A673 (cell line): Measurements from ENCODE around the gene NOM1. TPM values are rescaled to one million over a fixed set of nuclear protein-coding genes. Genes with fewer than 3 reads are reported as not detected.

Experiments used
- BruUV-seq: library from RNA; stranded (reverse); fragments of 400-500 nt; replicated peaks from 2 replicates; lab custom pipeline; 2021; lab: Mats Ljungman, UMichigan
- CTCF ChIA-PET: fragments of 300-600 bp; sonication (Branson Sonifier 250); formaldehyde crosslinking; loops from one replicate; lab custom pipeline; 2022; ENCODE audit warnings: antibody characterized with exemption; lab: Charles Lee
- POLR2A ChIA-PET: fragments of 300-600 bp; sonication (Branson Sonifier 250); formaldehyde crosslinking; loops from one replicate; lab custom pipeline; 2022; ENCODE audit warnings: antibody characterized with exemption; ENCODE audit not compliant: low non-redundant PET; lab: Charles Lee
- DNase-seq: peaks from one replicate; pipeline ENCODE4 v3.0.0-alpha.2; 2015; ENCODE audit warnings: low spot score
- H3K27ac ChIP-seq: fragments of 200-600 bp; sonication (generic); 2 replicates; pipeline ENCODE4 v1.5.1; 2016; ENCODE audit warnings: mixed run types, low read depth, mild to moderate bottlenecking, mixed read lengths, antibody characterized with exemption, low read length; ENCODE audit not compliant: poor library complexity, severe bottlenecking
- H3K27me3 ChIP-seq: fragments of 200-600 bp; sonication (generic); replicated peaks from 2 replicates; pipeline ENCODE4 v1.6.1; 2017; ENCODE audit warnings: mixed run types, low read depth, mild to moderate bottlenecking, mixed read lengths, antibody characterized with exemption, low read length; ENCODE audit not compliant: insufficient read depth, poor library complexity
- H3K36me3 ChIP-seq: fragments of 200-600 bp; sonication (generic); 2 replicates; pipeline ENCODE4 v1.6.1; 2016; ENCODE audit warnings: mixed run types, mild to moderate bottlenecking, mixed read lengths, antibody characterized with exemption, low read length; ENCODE audit not compliant: insufficient read depth, poor library complexity, severe bottlenecking
- H3K4me1 ChIP-seq: fragments of 200-600 bp; sonication (generic); 2 replicates; pipeline ENCODE4 v1.6.1; 2017; ENCODE audit warnings: mixed run types, mild to moderate bottlenecking, mixed read lengths, antibody characterized with exemption, low read length; ENCODE audit not compliant: insufficient read depth, poor library complexity, severe bottlenecking
- H3K4me3 ChIP-seq: fragments of 200-600 bp; sonication (generic); 2 replicates; pipeline ENCODE4 v1.5.1; 2016; ENCODE audit warnings: low read depth, mixed run types, mild to moderate bottlenecking, mixed read lengths, low read length; ENCODE audit not compliant: poor library complexity, severe bottlenecking
- H3K9me3 ChIP-seq: fragments of 200-600 bp; sonication (generic); 2 replicates; pipeline ENCODE4 v1.6.1; 2016; ENCODE audit warnings: mixed run types, low read depth, mild to moderate bottlenecking, mixed read lengths, antibody characterized with exemption, low read length; ENCODE audit not compliant: poor library complexity, severe bottlenecking
- CTCF ChIP-seq: fragments of 300-800, 200-600 bp; sonication (generic); conservative IDR thresholded peaks from 2 replicates; pipeline ENCODE4 v1.5.1; 2017; ENCODE audit warnings: low read depth, mild to moderate bottlenecking, antibody characterized with exemption, low read length, moderate library complexity, mixed read lengths
- EZH2 ChIP-seq: fragments of 200-600 bp; sonication (generic); IDR thresholded peaks from 2 replicates; pipeline ENCODE4 v1.6.1; 2017; ENCODE audit warnings: borderline replicate concordance, low read depth, mild to moderate bottlenecking, mixed read lengths, antibody characterized with exemption, low read length; ENCODE audit not compliant: poor library complexity, severe bottlenecking
- intact Hi-C: fragments of 100-400 bp; cut with micrococcal nuclease; formaldehyde crosslinking; loops from one replicate; pipeline ENCODE4 v1.10.0; 2022; ENCODE audit not compliant: unreplicated experiment
- total RNA-seq: library from RNA; stranded (reverse); gene quantifications from 2 replicates; pipeline ENCODE4 v1.2.3, GENCODE V29; 2021

Gene NOM1
- total RNA-seq, 1 experiment from 2014 or later: 34.1 TPM

GRCh38 chr7:156993021-156993924 is 43.8 kb downstream of the NOM1 start:
- Histone ChIP-seq H3K27ac (no peak overlapping the region), H3K27me3 (peaks cover 40% of the 10 kb centered on the region), H3K4me3 (no peak overlapping the region), H3K36me3 (no peaks in the 10 kb centered on the region), H3K4me1 (no peaks in the 10 kb centered on the region), H3K9me3 (no peaks in the 10 kb centered on the region)
- no peak for DNase-seq
- POLR2A ChIA-PET: no interaction called here
- CTCF ChIA-PET: no interaction called here
- TF ChIP-seq EZH2: no peak
- no peak for TF ChIP-seq CTCF
- BruUV-seq: no TSS peak
- intact Hi-C loops: no loop called here

- BruUV-seq: no TSS peak
- Histone ChIP-seq H3K4me1 (no peaks in the 10 kb centered on the region), H3K36me3 (no peaks in the 10 kb centered on the region), H3K9me3 (no peaks in the 10 kb centered on the region), H3K27me3 (peaks cover 46% of the 10 kb centered on the region), H3K4me3 (no peak overlapping the region), H3K27ac (no peak overlapping the region)
- intact Hi-C loops: no loop called here
- POLR2A ChIA-PET: no interaction called here
- DNase-seq: no peak
- no peak for TF ChIP-seq CTCF
- TF ChIP-seq EZH2: no peak
- CTCF ChIA-PET: no interaction called here
Observed at GRCh38 chr7:156993925-156994235, 44.4 kb downstream of the NOM1 start.

GRCh38 chr7:156994417-156994816 is 44.9 kb downstream of the NOM1 start:
- H3K27ac ChIP-seq: no peak overlapping the region
- intact Hi-C loops: no loop called here
- DNase-seq: no peak
- TF ChIP-seq EZH2 (no peak), CTCF (no peak)
- no peaks in the 10 kb centered on the region for H3K4me1 ChIP-seq
- H3K4me3 ChIP-seq: no peak overlapping the region
- POLR2A ChIA-PET: no interaction called here
- H3K27me3 ChIP-seq: peaks cover 51% of the 10 kb centered on the region
- no peaks in the 10 kb centered on the region for H3K9me3 ChIP-seq
- CTCF ChIA-PET: no interaction called here
- no peaks in the 10 kb centered on the region for H3K36me3 ChIP-seq
- no TSS peak for BruUV-seq
